OCI-LY1 (cell line): ENCODE data around the gene TIPIN.

ENCODE experiments used
- CTCF ChIP-seq: fragments of 200-600 bp; sonication (generic), shearing (Covaris generic); IDR thresholded peaks from 2 replicates; pipeline ENCODE4 v1.5.1; 2017; ENCODE audit warnings: mild to moderate bottlenecking, antibody characterized with exemption, low read length, moderate library complexity, mixed read lengths
- EZH2 ChIP-seq: fragments of 200-600 bp; sonication (generic), shearing (Covaris generic); IDR thresholded peaks from 2 replicates; pipeline ENCODE4 v1.8.0; 2017; ENCODE audit warnings: borderline replicate concordance, mixed run types, mild to moderate bottlenecking, antibody characterized with exemption, low read length, moderate library complexity, mixed read lengths

GRCh38 chr15:66292571-66293418 is 63.7 kb downstream of the TIPIN start:
- TF ChIP-seq CTCF: no peak
- no peak for TF ChIP-seq EZH2
